H9 (cell line): ENCODE measurements around the gene SDR42E1. TPM values are rescaled to one million over a fixed set of nuclear protein-coding genes. Genes with fewer than 3 reads are reported as not detected.

Experiments used
- DNase-seq: peaks from one replicate; pipeline ENCODE4 v3.0.0-alpha.2; 2017
- H2AFZ ChIP-seq: one replicate; pipeline ENCODE4 v1.6.1; 2013; ENCODE audit warnings: mild to moderate bottlenecking, low read length, control low read depth, moderate library complexity
- H2AK5ac ChIP-seq: 2 replicates; pipeline ENCODE4 v1.6.1; 2013; ENCODE audit warnings: low read length, control low read depth, mixed read lengths; ENCODE audit not compliant: insufficient read length
- H2BK120ac ChIP-seq: one replicate; pipeline ENCODE4 v1.6.1; 2013; ENCODE audit warnings: low read depth, mild to moderate bottlenecking, low read length, control low read depth, inconsistent platforms; ENCODE audit not compliant: poor library complexity, severe bottlenecking
- H2BK12ac ChIP-seq: 2 replicates; pipeline ENCODE4 v1.6.1; 2013; ENCODE audit warnings: low read length, control low read depth, mixed read lengths, low read depth; ENCODE audit not compliant: insufficient read length
- H2BK15ac ChIP-seq: 2 replicates; pipeline ENCODE4 v1.6.1; 2013; ENCODE audit warnings: low read depth, low read length, control low read depth
- H2BK20ac ChIP-seq: one replicate; pipeline ENCODE4 v1.6.1; 2013; ENCODE audit warnings: low read depth, mild to moderate bottlenecking, low read length, control low read depth, inconsistent platforms; ENCODE audit not compliant: poor library complexity, severe bottlenecking
- H2BK5ac ChIP-seq: 2 replicates; pipeline ENCODE4 v1.6.1; 2013; ENCODE audit warnings: low read length, control low read depth, mixed read lengths; ENCODE audit not compliant: insufficient read length
- H3K14ac ChIP-seq: 2 replicates; pipeline ENCODE4 v1.6.1; 2013; ENCODE audit warnings: low read length, control low read depth; ENCODE audit not compliant: insufficient read depth
- H3K18ac ChIP-seq: 2 replicates; pipeline ENCODE4 v1.6.1; 2013; ENCODE audit warnings: low read depth, mild to moderate bottlenecking, mixed read lengths, low read length, control low read depth; ENCODE audit not compliant: insufficient read length
- H3K23ac ChIP-seq: 2 replicates; pipeline ENCODE4 v1.6.1; 2013; ENCODE audit warnings: low read length, control low read depth, mixed read lengths, low read depth; ENCODE audit not compliant: insufficient read length
- H3K23me2 ChIP-seq: 2 replicates; pipeline ENCODE4 v1.6.1; 2013; ENCODE audit warnings: low read depth, mild to moderate bottlenecking, mixed read lengths, low read length, control low read depth; ENCODE audit not compliant: insufficient read length, poor library complexity, severe bottlenecking
- H3K27ac ChIP-seq: 2 replicates; pipeline ENCODE4 v1.5.1; 2013; ENCODE audit warnings: low read length, control low read depth, mixed read lengths, low read depth; ENCODE audit not compliant: insufficient read length
- H3K27me3 ChIP-seq: 2 replicates; pipeline ENCODE4 v1.6.1; 2013; ENCODE audit warnings: low read length, control low read depth, inconsistent platforms; ENCODE audit not compliant: insufficient read depth
- H3K4ac ChIP-seq: 2 replicates; pipeline ENCODE4 v1.6.1; 2013; ENCODE audit warnings: low read depth, mild to moderate bottlenecking, control low read depth, inconsistent platforms, low read length, moderate library complexity
- H3K4me1 ChIP-seq: 2 replicates; pipeline ENCODE4 v1.6.1; 2013; ENCODE audit warnings: low read length, control low read depth, inconsistent platforms; ENCODE audit not compliant: insufficient read depth
- H3K4me2 ChIP-seq: 2 replicates; pipeline ENCODE4 v1.6.1; 2013; ENCODE audit warnings: low read length, control low read depth, mixed read lengths; ENCODE audit not compliant: insufficient read length, insufficient read depth
- H3K56ac ChIP-seq: 2 replicates; pipeline ENCODE4 v1.6.1; 2013; ENCODE audit warnings: low read depth, mild to moderate bottlenecking, mixed read lengths, low read length, control low read depth; ENCODE audit not compliant: insufficient read length
- H3K79me1 ChIP-seq: 2 replicates; pipeline ENCODE4 v1.6.1; 2013; ENCODE audit warnings: low read depth, mild to moderate bottlenecking, moderate library complexity, low read length, control low read depth, inconsistent platforms; ENCODE audit not compliant: insufficient read depth, poor library complexity, severe bottlenecking
- H3K79me2 ChIP-seq: 2 replicates; pipeline ENCODE4 v1.6.1; 2013; ENCODE audit warnings: low read length, control low read depth, inconsistent platforms; ENCODE audit not compliant: insufficient read depth
- H3K9ac ChIP-seq: 2 replicates; pipeline ENCODE4 v1.6.1; 2013; ENCODE audit warnings: low read length, control low read depth, mixed read lengths; ENCODE audit not compliant: insufficient read length; ENCODE audit errors: extremely low read depth
- H3K9me3 ChIP-seq: one replicate; pipeline ENCODE4 v1.6.1; 2013; ENCODE audit warnings: low read depth, low read length, inconsistent platforms; ENCODE audit not compliant: control insufficient read depth
- H3T11ph ChIP-seq: one replicate; pipeline ENCODE4 v1.6.1; 2013; ENCODE audit warnings: mild to moderate bottlenecking, low read length, control low read depth, inconsistent platforms
- H4K20me1 ChIP-seq: one replicate; pipeline ENCODE4 v1.6.1; 2013; ENCODE audit not compliant: control insufficient read depth, insufficient read length, insufficient read depth
- H4K5ac ChIP-seq: 2 replicates; pipeline ENCODE4 v1.6.1; 2013; ENCODE audit warnings: low read depth, mild to moderate bottlenecking, mixed read lengths, low read length, control low read depth; ENCODE audit not compliant: insufficient read length
- H4K8ac ChIP-seq: replicated peaks from 2 replicates; pipeline ENCODE4 v1.6.1; 2013; ENCODE audit warnings: low read length, control low read depth, mixed read lengths, low read depth; ENCODE audit not compliant: insufficient read length
- H4K91ac ChIP-seq: 2 replicates; pipeline ENCODE4 v1.6.1; 2013; ENCODE audit warnings: low read depth, mild to moderate bottlenecking, moderate library complexity, mixed read lengths, low read length, control low read depth; ENCODE audit not compliant: insufficient read length
- H3K27ac Mint-ChIP-seq, 3 experiments: 2 replicates in 2 of 3; 3 replicates in 1 of 3; pipeline ENCODE4 v1.8.0; 2020 to 2021; ENCODE audit warnings: mixed read lengths in 3 of 3, mild to moderate bottlenecking in 1 of 3, moderate library complexity in 1 of 3
- H3K27me3 Mint-ChIP-seq: 2 replicates; pipeline ENCODE4 v1.8.0; 2021; ENCODE audit warnings: low read depth, mild to moderate bottlenecking, moderate library complexity, mixed read lengths
- H3K36me3 Mint-ChIP-seq, 3 experiments: 2 replicates in 2 of 3; 3 replicates in 1 of 3; pipeline ENCODE4 v1.8.0; 2020 to 2021; ENCODE audit warnings: low read depth in 3 of 3, mixed read lengths in 3 of 3; ENCODE audit not compliant: insufficient read depth in 1 of 3
- H3K4me1 Mint-ChIP-seq, 2 experiments: 2 replicates each; pipeline ENCODE4 v1.8.0; 2020; ENCODE audit warnings: mixed read lengths in 2 of 2
- H3K4me3 Mint-ChIP-seq, 2 experiments: 2 replicates in 1 of 2; 3 replicates in 1 of 2; pipeline ENCODE4 v1.8.0; 2020 to 2021; ENCODE audit warnings: mild to moderate bottlenecking in 2 of 2, mixed read lengths in 2 of 2, moderate library complexity in 1 of 2
- H3K9me3 Mint-ChIP-seq, 2 experiments: 2 replicates in 1 of 2; 3 replicates in 1 of 2; pipeline ENCODE4 v1.8.0; 2020; ENCODE audit warnings: mild to moderate bottlenecking in 2 of 2, mixed read lengths in 2 of 2, moderate library complexity in 1 of 2
- WGBS: extraction: QIAGEN DNeasy Blood & Tissue Kit; methylation state at CpG from one replicate; pipeline ENCODE4 v1.1.7; 2013; ENCODE audit warnings: missing lambda C conversion rate, low lambda C conversion rate, mixed read lengths; ENCODE audit not compliant: insufficient read length; ENCODE audit errors: extremely low coverage; 5-methylcytosine and 5-hydroxymethylcytosine counted together
- total RNA-seq: library from RNA; stranded (reverse); gene quantifications from 2 replicates; pipeline ENCODE4 v1.2.1, GENCODE V29; 2021
- TF ChIP-seq, protein P1 (sequence below): fragments of 200-600 bp; sonication (generic); conservative IDR thresholded peaks from 3 replicates; pipeline ENCODE4 v1.8.0; 2021; ENCODE audit warnings: antibody characterized with exemption, mild to moderate bottlenecking

Gene SDR42E1
- total RNA-seq, 1 experiment from 2014 or later, result not detected

DNA sequence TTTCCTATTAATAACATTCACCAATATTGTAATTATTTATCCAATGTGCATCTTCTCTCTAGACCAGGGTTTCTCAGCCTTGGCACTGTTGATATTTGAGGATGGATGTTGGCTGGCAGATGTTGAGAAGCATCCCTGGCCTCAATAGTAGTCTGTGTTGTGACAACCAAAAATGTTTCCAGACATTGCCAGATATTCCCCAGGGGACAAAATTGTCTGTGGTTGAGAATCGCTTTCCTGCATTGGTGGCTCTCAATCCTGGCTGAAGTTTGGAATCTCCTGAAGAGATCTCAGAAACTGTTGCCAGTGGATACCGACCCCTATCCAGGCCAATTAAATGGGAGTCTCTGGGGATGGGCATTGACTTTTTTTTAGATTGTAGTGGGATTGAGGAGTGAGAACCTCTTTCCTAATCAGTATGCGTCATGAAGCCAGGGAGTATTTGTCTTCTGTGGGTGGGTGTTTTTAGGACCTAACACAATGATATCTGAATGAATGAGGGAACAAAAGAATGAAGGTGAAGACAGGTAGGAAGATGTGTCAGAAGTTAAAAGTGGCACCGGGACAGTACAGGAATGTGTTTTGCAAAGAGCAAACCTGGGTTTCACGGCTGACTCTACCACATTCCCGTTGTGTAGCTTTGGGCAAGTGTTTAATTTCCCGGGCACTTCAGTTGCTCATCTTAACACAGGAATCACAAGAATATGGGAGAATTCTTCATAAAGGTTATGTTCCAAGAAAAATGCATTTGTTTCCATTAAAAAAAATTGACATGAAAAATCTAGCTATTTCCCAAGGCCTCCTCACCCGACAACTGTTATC lies 48.1 kb upstream of the SDR42E1 start:
- H3K36me3 Mint-ChIP-seq, result no peaks in the 10 kb centered on the region
- TF ChIP-seq, protein P1, sequence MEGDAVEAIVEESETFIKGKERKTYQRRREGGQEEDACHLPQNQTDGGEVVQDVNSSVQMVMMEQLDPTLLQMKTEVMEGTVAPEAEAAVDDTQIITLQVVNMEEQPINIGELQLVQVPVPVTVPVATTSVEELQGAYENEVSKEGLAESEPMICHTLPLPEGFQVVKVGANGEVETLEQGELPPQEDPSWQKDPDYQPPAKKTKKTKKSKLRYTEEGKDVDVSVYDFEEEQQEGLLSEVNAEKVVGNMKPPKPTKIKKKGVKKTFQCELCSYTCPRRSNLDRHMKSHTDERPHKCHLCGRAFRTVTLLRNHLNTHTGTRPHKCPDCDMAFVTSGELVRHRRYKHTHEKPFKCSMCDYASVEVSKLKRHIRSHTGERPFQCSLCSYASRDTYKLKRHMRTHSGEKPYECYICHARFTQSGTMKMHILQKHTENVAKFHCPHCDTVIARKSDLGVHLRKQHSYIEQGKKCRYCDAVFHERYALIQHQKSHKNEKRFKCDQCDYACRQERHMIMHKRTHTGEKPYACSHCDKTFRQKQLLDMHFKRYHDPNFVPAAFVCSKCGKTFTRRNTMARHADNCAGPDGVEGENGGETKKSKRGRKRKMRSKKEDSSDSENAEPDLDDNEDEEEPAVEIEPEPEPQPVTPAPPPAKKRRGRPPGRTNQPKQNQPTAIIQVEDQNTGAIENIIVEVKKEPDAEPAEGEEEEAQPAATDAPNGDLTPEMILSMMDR, result no peak
- peaks cover 0 to 2% of the 10 kb centered on the region in 2 experiments; a peak in 1 of 4 replicates for H3K4me1 Mint-ChIP-seq
- Histone ChIP-seq H4K20me1 (no peaks in the 10 kb centered on the region), H2BK120ac (no peak overlapping the region), H3K4me1 (no peaks in the 10 kb centered on the region), H3K27ac (no peak overlapping the region), H2AFZ (no peak overlapping the region), H3K79me1 (no peaks in the 10 kb centered on the region), H3T11ph (no peak overlapping the region), H2BK15ac (no peak overlapping the region), H3K18ac (no peak overlapping the region), H4K91ac (no peak overlapping the region), H3K23ac (no peak overlapping the region), H2BK20ac (no peak overlapping the region), H4K5ac (no peak overlapping the region), H3K9me3 (no peaks in the 10 kb centered on the region), H3K27me3 (no peaks in the 10 kb centered on the region), H3K79me2 (no peaks in the 10 kb centered on the region), H3K56ac (no peak overlapping the region), H3K4me2 (no peak overlapping the region), H4K8ac (no peak overlapping the region), H3K14ac (no peak overlapping the region), H2BK12ac (no peak overlapping the region), H3K23me2 (no peaks in the 10 kb centered on the region), H2AK5ac (no peak overlapping the region), H2BK5ac (no peak overlapping the region), H3K4ac (no peak overlapping the region), H3K9ac (no peak overlapping the region)
- no peaks in the 10 kb centered on the region; the same call in 1 of the 2 replicates for H3K27me3 Mint-ChIP-seq
- no CpG with 5 or more reads among the region's 8 CpGs for WGBS
- DNase-seq, result no peak
- H3K9me3 Mint-ChIP-seq, result no peaks in the 10 kb centered on the region
- H3K27ac Mint-ChIP-seq, result no peak overlapping the region
- H3K4me3 Mint-ChIP-seq, result no peak overlapping the region
